HG03342 (cell line): Measurements from ENCODE around the gene LRRC36.

ENCODE experiments used
- ATAC-seq: cut with Tn5 transposase; IDR thresholded peaks from one replicate; pipeline ENCODE4 v1.9.1; 2021; ENCODE audit warnings: mild to moderate bottlenecking, moderate library complexity; ENCODE audit not compliant: unreplicated experiment

LRRC36 gene

DNA sequence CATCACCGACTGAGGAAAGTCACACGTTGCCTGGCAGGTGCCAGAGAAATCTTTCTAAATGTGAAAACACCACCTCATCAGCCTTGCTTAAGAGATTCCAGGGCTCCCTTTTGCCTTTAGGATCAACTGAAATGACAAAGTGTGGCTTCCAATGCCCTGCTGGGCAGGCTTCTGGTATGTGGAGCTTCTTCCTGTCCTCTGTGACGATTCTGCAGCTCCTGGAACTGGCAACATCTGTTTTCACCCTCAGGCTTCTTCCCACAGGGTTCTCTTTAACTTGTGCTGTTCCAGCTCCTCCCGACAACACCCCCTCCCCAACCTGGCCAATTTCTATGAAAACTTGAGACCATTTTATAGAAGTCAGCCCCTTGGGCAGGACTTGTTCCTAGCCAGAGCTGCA is 94.4 kb downstream of the LRRC36 start:
- no peak for ATAC-seq

DNA sequence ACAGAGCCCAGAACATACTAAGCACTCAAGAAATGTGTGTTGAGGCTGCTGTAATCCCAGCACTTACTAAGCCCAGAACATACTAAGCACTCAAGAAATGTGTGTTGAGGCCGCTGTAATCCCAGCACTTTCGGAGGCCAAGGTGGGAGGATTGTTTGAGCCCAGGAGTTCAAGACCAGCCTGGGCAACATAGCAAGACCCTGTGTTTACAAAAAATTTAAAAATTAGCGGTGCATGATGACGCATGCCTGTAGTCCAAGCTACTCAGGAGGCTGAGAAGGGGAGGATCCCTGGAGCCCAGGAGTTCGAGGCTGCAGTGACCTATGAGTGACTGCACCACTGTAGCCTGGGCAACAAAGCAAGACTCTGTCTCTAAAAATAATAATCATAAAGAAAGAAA is 96.4 kb downstream of the LRRC36 start:
- no peak for ATAC-seq

DNA sequence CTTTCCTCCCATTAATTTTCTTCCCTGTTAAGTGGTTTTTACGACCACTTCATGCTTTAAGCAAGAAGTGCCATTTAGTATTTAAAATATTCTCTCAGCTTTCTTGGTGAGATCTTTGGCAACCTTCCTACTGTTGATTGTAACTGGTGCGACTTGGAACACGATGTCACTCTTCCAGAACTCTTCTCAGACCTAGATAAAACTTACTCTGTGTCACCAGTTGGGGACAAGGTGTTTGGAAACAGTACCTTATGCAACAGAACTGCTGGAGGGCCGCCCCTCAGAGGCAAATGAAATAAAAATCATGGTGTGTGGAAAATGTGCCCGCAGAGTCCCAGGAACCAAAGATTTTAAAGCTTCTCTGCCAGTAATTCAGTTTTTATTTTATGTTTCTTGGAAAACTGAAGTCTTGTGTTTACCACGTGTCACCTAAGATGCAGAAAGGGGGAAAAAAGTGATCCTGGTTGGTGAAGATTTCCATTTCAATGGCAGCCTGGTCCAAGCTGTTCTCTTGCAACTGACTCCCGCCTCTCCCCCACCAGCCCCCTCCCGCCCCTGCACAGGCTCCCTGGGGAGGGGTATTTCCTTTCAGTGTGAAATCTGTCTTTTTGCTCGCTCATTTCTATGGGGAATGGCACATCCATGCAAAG is 97.1 kb downstream of the LRRC36 start:
- no peak for ATAC-seq

DNA sequence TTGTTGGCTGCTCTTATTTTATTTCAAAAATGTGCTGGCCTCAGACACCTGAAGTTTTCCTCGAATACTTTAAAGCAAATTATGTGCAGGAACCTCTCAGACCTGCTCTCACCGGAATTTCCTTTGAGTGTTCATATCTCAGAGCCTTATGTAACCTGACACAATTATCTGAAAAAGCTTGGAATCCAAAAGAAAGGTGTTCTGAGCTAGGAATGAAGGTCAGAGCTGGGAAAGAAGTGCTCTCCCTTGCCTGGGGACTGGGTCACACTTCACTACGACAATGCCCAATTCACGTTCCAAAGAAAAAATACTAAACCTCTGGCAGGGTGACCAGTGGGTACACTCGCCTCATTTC is 97.6 kb downstream of the LRRC36 start:
- no peak for ATAC-seq

DNA sequence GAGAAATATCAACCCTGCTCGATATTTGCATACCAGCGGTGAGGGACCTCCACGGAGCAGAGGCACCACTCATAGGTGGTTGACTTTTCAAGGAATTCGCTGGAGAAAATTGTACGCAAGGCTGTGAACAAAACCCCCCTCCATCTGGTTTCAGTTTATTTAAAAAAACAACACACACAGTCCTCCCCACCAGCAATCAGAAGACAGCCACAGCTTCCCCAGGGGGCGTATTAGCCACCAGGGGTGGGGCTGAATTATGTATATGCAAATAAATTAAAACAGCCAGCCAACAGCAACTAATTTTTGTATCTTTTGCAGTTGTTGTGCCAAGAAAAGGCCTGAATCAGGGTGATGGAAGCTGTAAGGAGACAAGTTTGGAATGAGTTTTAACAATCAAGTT is 98.4 kb downstream of the LRRC36 start:
- ATAC-seq = no peak

DNA sequence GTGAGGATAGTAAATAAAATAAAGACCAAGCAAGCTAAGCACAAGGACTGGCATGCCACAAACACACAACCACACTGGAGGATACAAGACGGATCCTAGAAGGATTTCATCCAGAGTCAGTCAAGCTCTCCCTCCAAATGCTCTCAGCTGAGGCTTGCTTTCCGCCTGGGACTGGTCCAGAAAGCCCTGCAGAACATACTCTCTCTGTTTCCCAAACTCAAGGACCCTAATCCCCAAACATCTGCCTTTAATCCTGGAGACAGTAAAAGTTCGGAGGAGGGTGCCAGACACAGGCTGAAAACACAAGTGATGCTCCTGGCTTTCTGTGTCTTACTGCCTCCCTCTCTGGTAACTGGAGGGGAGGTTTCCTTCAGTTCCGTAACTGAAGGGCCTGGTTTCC is 99.0 kb downstream of the LRRC36 start:
- ATAC-seq = no peak

DNA sequence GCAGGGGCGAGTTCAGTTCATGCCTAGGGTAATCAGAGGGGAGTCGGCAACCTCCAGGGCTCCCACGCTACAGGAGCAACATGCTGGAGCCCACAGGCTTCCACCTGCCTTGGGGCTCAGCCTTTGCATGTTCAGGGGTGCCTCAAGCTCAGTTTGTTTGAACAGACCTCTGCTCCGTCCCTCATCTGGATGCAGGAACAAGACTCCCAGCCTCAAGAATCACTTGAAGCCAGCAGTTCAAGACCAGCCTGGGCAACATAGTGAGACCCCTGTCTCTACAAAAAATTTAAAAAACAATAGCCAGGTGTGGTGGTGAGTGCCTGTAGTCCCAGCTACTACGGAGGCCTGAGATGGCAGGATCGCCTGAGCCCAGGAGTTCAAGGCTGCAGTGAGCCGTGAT is 99.4 kb downstream of the LRRC36 start:
- ATAC-seq = no peak

DNA sequence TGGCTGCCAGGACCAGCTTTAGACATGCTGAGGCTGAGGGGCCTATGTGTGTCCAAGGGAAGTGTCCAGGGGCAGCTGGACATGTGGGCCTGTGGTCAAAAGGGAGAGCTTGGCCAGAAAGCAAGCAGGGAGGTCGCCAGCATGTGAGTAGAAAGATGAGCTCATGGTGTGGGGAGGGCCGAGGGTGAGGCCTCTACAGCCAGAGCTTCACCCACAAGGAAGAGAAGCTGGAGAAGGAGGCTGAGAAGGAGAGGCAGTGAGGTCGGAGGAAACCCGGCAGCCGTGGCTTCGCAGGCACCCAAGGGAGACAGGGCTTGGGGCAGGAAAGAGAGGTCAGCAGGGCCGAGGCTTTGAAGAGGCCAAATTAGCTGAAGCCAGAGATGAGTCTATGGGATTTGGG is 100.3 kb downstream of the LRRC36 start:
- no peak for ATAC-seq

DNA sequence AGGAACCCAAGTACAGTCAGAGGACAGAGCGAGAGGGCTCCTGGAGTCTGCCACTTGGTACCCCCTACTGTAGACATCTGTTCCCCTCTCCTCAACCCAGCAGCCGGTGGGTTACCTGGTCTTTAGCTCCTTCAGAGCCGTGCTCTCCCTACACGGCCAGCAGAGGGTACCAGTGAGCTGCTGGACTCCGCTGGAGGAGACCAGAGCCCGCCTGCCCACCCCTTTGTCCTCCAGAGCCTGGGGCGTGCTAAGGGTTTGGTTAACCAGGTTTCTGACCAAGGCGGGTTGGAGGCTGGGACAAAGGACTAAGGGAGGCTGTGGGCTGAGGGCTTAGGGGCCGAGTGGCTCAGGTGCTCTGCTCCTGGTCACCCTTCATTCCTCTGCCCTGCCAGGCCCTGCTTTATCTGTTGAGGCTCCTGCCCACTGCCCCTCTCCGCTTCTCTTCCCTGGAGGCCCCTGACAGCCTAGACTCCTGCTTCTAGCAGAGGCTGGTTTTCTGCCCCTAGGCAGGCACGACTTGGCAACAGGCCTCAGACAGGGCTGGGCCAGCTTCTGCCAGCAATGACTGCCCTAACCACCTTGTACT is 101.6 kb downstream of the LRRC36 start:
- ATAC-seq = no peak

DNA sequence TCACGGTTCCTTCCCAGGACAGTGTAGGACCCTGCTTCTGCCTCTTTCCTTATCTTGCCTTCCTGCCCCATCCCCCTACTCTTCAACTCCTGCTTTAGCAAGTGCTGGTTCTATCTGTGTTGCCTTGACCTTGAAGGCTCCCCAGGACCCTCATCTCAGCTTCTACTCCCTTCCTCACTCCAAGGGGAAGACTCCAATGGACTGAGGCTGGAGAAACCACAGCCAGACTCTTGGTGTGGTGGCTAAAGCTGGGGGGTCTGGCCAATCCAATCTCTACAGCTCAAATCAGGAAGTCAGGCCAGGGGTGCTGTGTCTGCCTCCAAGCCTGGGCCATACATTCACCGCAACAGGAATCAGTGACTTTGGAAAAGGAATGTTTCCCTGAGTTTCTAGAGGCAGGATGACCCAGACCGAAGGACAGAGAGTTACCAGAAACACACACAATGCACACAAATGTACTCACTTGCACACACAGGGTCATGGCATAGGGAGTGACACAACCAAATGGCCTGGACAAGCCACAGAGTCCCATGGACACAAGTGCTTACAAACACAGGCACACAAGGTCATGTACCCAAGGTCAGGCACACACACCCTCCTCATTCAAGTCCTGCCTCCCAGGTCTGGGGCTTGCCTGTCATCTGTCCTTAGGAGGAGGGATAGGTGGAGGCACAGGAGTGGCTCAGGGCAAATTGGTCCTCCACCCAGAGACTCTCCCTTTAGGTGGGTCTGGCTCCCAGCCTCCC is 102.6 kb downstream of the LRRC36 start:
- no peak for ATAC-seq

DNA sequence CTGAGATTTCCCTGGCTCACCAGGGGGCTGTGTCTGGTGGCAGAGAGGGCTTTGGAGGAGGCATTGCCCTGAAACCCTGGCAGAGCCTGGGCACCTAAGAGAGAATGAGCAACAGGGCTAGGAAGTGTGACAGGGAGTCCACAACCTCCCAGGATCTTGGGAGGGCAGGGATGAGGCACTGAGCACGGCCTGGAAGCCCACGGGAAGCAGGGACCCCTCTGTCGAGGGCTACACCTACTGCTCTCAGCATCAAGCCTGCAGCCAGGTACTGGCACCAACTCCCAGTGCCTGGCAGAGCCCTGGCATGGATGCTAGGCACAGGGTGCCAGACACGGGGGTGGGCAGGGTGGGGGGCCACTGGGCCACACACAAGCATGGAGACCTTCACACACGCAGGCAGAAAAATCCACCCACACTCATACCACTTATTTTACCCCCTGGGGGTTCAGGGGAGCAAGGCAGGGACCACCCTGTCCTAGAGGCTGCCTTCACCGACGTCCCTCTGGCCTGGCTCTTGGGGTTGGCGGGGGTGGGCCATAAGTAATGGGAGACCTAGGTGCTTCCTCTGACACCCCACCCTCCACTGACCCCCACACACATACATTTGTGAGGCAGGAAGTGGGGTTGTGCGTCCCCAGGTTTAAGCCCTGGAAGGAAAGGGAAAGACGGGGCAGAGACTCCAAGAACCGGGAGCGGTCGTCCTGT is 103.3 kb downstream of the LRRC36 start:
- ATAC-seq = no peak

DNA sequence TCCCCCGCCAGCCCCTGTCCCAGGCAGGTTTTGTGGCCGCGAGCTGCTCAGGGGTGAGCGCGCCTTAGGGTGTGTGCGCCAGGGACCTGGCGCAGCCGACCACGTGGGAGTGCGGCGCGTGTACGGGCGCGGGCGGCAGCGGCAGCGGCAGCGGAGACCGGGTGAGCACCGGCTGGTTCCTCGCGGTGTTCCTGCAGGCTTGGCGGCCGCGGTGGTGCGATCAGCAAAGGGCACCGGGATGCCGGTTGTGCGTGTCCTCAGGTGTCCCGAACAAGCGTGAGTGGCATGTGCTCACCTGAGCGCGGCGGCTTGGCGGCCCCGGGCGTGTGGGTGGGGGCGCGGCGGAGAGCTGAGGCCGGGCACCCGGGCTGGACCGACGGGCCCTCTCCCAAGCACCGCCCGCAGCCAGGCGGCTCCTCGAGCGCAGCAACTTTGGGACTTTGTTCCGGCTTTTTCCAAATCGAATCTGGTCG is 103.9 kb downstream of the LRRC36 start:
- ATAC-seq = no peak

DNA sequence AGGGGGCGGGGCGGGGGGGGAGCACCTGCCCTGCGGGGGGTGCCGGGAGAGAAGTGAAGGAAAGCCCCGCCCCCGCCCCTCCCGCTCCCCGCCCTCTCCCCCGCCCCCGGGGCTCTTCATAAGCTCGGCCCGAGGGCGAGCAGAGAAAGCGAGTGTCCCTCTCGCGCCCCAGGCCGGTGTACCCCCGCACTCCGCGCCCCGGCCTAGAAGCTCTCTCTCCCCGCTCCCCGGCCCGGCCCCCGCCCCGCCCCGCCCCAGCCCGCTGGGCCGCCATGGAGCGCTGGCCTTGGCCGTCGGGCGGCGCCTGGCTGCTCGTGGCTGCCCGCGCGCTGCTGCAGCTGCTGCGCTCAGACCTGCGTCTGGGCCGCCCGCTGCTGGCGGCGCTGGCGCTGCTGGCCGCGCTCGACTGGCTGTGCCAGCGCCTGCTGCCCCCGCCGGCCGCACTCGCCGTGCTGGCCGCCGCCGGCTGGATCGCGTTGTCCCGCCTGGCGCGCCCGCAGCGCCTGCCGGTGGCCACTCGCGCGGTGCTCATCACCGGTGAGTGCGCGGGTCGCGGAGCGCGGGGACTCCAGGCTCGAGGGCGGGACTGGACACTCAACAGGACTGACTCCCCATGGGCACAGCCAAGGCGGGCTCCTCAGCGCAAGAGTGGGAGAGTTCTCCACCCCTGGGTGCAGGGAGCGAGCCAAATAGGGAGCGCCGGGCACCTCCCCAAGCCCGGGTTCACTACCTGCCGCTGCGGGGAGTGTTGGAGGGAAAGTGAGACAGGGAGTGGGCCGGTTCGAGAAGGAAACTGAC is 104.6 kb downstream of the LRRC36 start, which contains the start of gene HSD11B2:
Gene HSD11B2, plus strand, starts transcription at position 145 of the 798 bp plus-strand sequence. Its CDS starts 128 bp downstream, at position 273.
- ATAC-seq = no peak

DNA sequence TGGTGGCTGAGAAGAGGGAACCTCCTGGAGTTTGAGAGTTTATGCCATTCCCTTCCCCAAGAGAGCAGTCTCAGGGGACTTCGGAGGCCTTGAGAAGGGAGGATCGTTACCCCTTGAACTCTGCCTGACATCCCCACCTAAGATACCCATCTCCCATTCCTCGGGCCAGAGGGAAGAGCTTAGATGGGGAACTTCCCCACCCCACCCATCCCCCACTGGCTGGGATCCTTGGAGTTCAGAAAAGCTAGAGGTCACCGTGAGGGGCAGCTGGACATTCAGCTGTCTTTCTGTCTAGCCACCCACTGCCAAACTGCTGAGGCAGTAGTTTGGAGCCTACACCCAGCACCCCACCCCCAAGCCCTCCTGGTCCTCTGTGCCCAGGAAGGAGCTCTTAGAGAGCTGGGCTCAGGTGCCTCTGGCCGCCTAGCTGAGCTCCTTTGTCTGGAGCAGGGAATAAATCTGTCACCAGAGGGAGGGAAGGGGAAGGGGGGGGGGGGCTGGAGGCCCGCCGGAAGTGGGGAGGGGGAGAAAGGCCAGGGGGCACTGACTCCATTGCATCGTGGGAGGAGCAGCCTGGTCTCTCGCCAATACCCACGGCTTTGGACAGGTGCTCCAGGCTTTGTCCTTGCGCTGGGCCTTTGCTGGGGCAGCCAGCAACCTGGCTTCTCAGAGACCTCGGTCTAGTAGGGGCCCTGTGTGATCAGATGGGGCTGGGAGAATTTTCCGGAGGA is 105.3 kb downstream of the LRRC36 start:
- no peak for ATAC-seq

DNA sequence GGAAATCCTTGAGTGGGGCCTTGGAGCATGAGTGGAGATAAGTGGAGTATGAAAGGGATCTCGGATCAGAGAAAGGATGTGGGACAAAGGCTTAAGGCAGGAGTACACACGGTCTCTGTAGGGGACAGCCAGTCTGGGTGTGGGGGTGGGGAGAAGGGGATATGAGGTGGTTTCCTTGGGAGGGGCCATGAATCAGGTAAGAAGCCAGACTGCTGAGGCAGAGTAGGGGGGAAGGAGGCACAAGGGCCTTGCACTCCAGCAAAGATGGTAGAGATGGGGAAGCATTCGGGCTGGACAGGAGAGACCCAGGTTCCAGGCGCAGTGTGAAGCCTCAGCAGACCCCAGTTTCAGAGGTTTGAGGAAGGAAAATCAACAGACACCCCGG is 105.9 kb downstream of the LRRC36 start:
- no peak for ATAC-seq

DNA sequence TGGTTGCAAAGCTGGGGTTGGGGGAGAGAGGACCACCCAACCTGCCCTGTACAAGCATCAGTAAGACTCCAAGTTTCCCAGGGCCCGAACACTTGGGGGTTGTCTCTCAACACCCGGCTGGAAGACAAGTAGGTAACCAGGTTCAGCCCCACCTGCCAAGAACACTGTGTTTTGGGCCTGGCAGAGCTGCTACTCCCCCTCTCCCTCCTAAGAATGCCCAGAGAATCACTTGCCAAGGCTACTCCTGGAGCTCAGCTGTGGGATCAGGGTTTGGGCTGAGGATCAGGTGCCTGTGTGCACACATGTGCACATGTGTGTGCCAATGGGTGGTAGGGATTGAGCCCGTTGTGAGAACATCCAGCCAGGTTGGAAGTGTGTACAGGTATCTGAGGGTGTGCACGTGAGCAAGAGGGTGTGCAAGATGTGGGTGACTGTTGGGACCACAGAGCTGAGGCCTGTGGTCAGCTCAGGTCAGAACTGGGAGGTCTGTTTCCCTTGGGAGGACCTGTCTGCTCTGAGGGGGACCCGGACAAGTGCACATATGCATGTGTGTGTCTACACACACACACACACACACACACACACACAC is 106.6 kb downstream of the LRRC36 start:
- ATAC-seq = no peak
